A549 (cell line): Measurements from ENCODE around the gene ANGPT4. TPM values are rescaled to one million over a fixed set of nuclear protein-coding genes. Genes with fewer than 3 reads are reported as not detected.

Source experiments
- ATAC-seq, 2 experiments: fragments of 200-7000 bp in 1 of 2; fragments of >200 bp in 1 of 2; cut with Nextera tagmentation in 1 of 2; cut with Tn5 transposase in 1 of 2; 3 replicates each; pipeline versions ENCODE4 v1.8.0 to v1.9.1; 2018 to 2020; ENCODE audit warnings: mild to moderate bottlenecking in 1 of 2, moderate library complexity in 1 of 2
- CTCF ChIA-PET: fragments of 300-600 bp; sonication (Branson Sonifier 250); formaldehyde crosslinking; extraction: SDS; loops from one replicate; lab custom pipeline; 2021; ENCODE audit warnings: antibody characterized with exemption, inconsistent platforms; lab: Yijun Ruan, JAX
- POLR2A ChIA-PET: fragments of 350-600 bp; formaldehyde crosslinking; extraction: SDS; loops from one replicate; lab custom pipeline; 2021; ENCODE audit warnings: antibody characterized with exemption, inconsistent platforms; lab: Yijun Ruan, JAX
- DNase-seq, 2 experiments: peaks; one replicate each; pipeline versions ENCODE4 v3.0.0 to v3.0.0-alpha.2; 2011 to 2016; ENCODE audit warnings: low read depth in 1 of 2, low spot score in 1 of 2
- FAIRE-seq: peaks from 2 replicates; lab custom pipeline; 2011; peaks lifted over from hg19 to GRCh38; lab: Jason Lieb, UNC
- H3K27ac ChIP-seq, 2 experiments: fragments of >200 bp; sonication (Bioruptor Twin); formaldehyde crosslinking; 3 replicates each; pipeline ENCODE4 v1.5.1; 2016 to 2017
- H3K4me1 ChIP-seq: fragments of >200 bp; sonication (Bioruptor Twin); formaldehyde crosslinking; 3 replicates; pipeline ENCODE4 v1.6.1; 2016
- H3K4me2 ChIP-seq: fragments of >200 bp; sonication (Bioruptor Twin); formaldehyde crosslinking; 3 replicates; pipeline ENCODE4 v1.6.1; 2016
- H3K4me3 ChIP-seq: fragments of >200 bp; sonication (Bioruptor Twin); formaldehyde crosslinking; 3 replicates; pipeline ENCODE4 v1.5.1; 2016
- H3K9me3 ChIP-seq: fragments of >200 bp; sonication (Bioruptor Twin); formaldehyde crosslinking; 3 replicates; pipeline ENCODE4 v1.6.1; 2016
- BHLHE40 ChIP-seq: IDR thresholded peaks from 2 replicates; pipeline ENCODE4 v1.6.1; 2012; ENCODE audit warnings: low read depth, low read length, inconsistent platforms
- GATA3 ChIP-seq: IDR thresholded peaks from 2 replicates; pipeline ENCODE4 v1.6.1; 2012; ENCODE audit warnings: borderline replicate concordance
- HOXB5 ChIP-seq: fragments of 250-450 bp; sonication (Bioruptor Pico); IDR thresholded peaks from 2 replicates; pipeline ENCODE4 v1.5.0; 2020; ENCODE audit warnings: mild to moderate bottlenecking, moderate library complexity
- JUN ChIP-seq, 2 experiments: fragments of >200 bp; sonication (Bioruptor Twin); formaldehyde crosslinking; IDR thresholded peaks; 2 replicates in 1 of 2; 3 replicates in 1 of 2; pipeline ENCODE4 v1.6.1; 2016 to 2017
- MYC ChIP-seq: IDR thresholded peaks from 2 replicates; pipeline ENCODE4 v1.6.1; 2012; ENCODE audit warnings: mild to moderate bottlenecking, inconsistent platforms, low read length, improper control_type of control experiment, borderline replicate concordance
- NFE2L2 ChIP-seq: fragments of 150-350 bp; conservative IDR thresholded peaks from 2 replicates; pipeline ENCODE4 v1.6.1; 2014; ENCODE audit warnings: low read length
- PHF8 ChIP-seq: fragments of 200-600 bp; sonication (generic); IDR thresholded peaks from 2 replicates; pipeline ENCODE4 v1.6.1; 2016; ENCODE audit warnings: low read depth, mild to moderate bottlenecking, antibody characterized with exemption, moderate library complexity, borderline replicate concordance
- POLR2A ChIP-seq: IDR thresholded peaks from 2 replicates; pipeline ENCODE4 v1.6.1; 2012; ENCODE audit warnings: mild to moderate bottlenecking, low read length
- RARB ChIP-seq: fragments of 250-450 bp; sonication (Bioruptor Pico); IDR thresholded peaks from 2 replicates; pipeline ENCODE4 v1.8.0; 2021; ENCODE audit warnings: mild to moderate bottlenecking, moderate library complexity
- RCOR1 ChIP-seq: fragments of 150-350 bp; IDR thresholded peaks from 2 replicates; pipeline ENCODE4 v1.6.1; 2014; ENCODE audit warnings: antibody characterized with exemption, low read length, low read depth
- SMC3 ChIP-seq: fragments of >200 bp; sonication (Bioruptor Twin); formaldehyde crosslinking; IDR thresholded peaks from 3 replicates; pipeline ENCODE4 v1.6.1; 2018; ENCODE audit warnings: inconsistent platforms
- SREBF2 ChIP-seq: fragments of 450-650 bp; IDR thresholded peaks from 2 replicates; pipeline ENCODE4 v1.6.1; 2014; ENCODE audit warnings: mild to moderate bottlenecking, moderate library complexity
- TFCP2L1 ChIP-seq: fragments of 250-450 bp; sonication (Bioruptor Pico); IDR thresholded peaks from 2 replicates; pipeline ENCODE4 v1.5.0; 2021; ENCODE audit warnings: mild to moderate bottlenecking
- TP53 ChIP-seq: fragments of 250-450 bp; sonication (Bioruptor Pico); IDR thresholded peaks from 2 replicates; pipeline ENCODE4 v1.5.0; 2021; ENCODE audit warnings: mild to moderate bottlenecking, moderate library complexity
- WGBS: methylation state at CpG from one replicate; pipeline ENCODE4 v1.1.6; 2017; ENCODE audit errors: missing lambda C conversion rate; 5-methylcytosine and 5-hydroxymethylcytosine counted together
- polyA plus RNA-seq, 4 experiments: library from polyadenylated mRNA; depleted of rRNA in 3 of 4; stranded (reverse); fragments of >200 nt; fragmentation: RNase III in 1 of 4; extraction: RNeasy Plus Mini Kit Qiagen cat#74134 plus additional on column Dnase treatment in 1 of 4; gene quantifications; 2 replicates in 3 of 4; 3 replicates in 1 of 4; pipeline ENCODE4 v1.2.3, GENCODE V29; 2011 to 2017
- TF ChIP-seq, protein P1 (sequence below): fragments of 200-600 bp; sonication (generic); IDR thresholded peaks from 2 replicates; pipeline ENCODE4 v1.6.1; 2016; ENCODE audit warnings: antibody characterized with exemption, mild to moderate bottlenecking, moderate library complexity
- TF ChIP-seq, protein P2 (sequence below): fragments of >200 bp; sonication (Bioruptor Twin); formaldehyde crosslinking; IDR thresholded peaks from 3 replicates; pipeline ENCODE4 v1.6.1; 2016
- TF ChIP-seq, protein P3 (sequence below): fragments of 250-450 bp; sonication (Bioruptor Pico); IDR thresholded peaks from 2 replicates; pipeline ENCODE4 v1.5.0; 2020; ENCODE audit warnings: low read depth, mild to moderate bottlenecking, moderate library complexity
- TF ChIP-seq, protein P4 (sequence below): IDR thresholded peaks from 2 replicates; pipeline ENCODE4 v1.6.1; 2012; ENCODE audit warnings: low read depth, borderline replicate concordance
- TF ChIP-seq, protein P5 (sequence below): fragments of 250-450 bp; sonication (Bioruptor Pico); IDR thresholded peaks from 2 replicates; pipeline ENCODE4 v1.5.0; 2021; ENCODE audit warnings: mild to moderate bottlenecking, moderate library complexity, borderline replicate concordance
- TF ChIP-seq, protein P6 (sequence below): fragments of 150-350 bp; IDR thresholded peaks from 2 replicates; pipeline ENCODE4 v1.6.1; 2014; ENCODE audit warnings: low read depth, mild to moderate bottlenecking, low read length

ANGPT4 gene
- polyA plus RNA-seq, 2 of the 4 experiments (the other 2 are of a cell fraction): 0.04 TPM; not detected in 1

DNA sequence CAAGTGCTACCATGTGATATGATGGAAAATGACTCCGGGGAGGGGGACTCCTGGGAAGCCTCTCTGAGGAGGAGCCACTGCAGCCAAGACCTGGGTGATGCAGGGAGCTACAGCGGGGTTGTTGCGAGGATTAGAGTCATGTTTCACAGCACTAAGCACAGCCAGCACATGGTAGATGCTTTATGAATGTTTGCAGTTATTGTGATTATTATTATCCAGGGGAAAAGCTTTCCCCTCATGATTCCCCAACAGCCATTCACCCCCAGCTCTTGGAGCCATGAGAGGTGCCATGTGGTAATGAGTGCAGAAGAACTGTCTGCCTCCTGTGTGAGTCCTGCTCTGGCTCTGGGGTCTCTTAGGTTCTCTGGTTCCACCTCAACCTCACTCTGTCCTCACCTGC, 46.1 kb upstream of the ANGPT4 start:
- 25% methylated on average over 3 of the region's 3 CpGs for WGBS
- Histone ChIP-seq H3K9me3 (no peaks in the 10 kb centered on the region), H3K4me2 (no peak overlapping the region), H3K4me3 (no peak overlapping the region), H3K4me1 (no peaks in the 10 kb centered on the region), H3K27ac (no peak overlapping the region)
- DNase-seq (no peak), FAIRE-seq (no peak), ATAC-seq (no peak)
- CTCF ChIA-PET: interaction anchor here (0.6 to 25.7 kb wide), 4 partner anchors 17 to 344 kb away, joined by 3 to 872 read pairs (median 3); partner anchors contain the start of gene FAM110A
- TF ChIP-seq TFCP2L1 (CRISPR knock-in tag): no peak
- TF ChIP-seq, protein P1, sequence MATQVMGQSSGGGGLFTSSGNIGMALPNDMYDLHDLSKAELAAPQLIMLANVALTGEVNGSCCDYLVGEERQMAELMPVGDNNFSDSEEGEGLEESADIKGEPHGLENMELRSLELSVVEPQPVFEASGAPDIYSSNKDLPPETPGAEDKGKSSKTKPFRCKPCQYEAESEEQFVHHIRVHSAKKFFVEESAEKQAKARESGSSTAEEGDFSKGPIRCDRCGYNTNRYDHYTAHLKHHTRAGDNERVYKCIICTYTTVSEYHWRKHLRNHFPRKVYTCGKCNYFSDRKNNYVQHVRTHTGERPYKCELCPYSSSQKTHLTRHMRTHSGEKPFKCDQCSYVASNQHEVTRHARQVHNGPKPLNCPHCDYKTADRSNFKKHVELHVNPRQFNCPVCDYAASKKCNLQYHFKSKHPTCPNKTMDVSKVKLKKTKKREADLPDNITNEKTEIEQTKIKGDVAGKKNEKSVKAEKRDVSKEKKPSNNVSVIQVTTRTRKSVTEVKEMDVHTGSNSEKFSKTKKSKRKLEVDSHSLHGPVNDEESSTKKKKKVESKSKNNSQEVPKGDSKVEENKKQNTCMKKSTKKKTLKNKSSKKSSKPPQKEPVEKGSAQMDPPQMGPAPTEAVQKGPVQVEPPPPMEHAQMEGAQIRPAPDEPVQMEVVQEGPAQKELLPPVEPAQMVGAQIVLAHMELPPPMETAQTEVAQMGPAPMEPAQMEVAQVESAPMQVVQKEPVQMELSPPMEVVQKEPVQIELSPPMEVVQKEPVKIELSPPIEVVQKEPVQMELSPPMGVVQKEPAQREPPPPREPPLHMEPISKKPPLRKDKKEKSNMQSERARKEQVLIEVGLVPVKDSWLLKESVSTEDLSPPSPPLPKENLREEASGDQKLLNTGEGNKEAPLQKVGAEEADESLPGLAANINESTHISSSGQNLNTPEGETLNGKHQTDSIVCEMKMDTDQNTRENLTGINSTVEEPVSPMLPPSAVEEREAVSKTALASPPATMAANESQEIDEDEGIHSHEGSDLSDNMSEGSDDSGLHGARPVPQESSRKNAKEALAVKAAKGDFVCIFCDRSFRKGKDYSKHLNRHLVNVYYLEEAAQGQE: no peak
- no peak for TF ChIP-seq NFE2L2
- TF ChIP-seq TP53 (CRISPR knock-in tag): no peak
- TF ChIP-seq RARB: no peak
- TF ChIP-seq JUN (IDR thresholded peaks at IDR 0.05): no peak
- no peak for TF ChIP-seq MYC
- TF ChIP-seq, protein P2, sequence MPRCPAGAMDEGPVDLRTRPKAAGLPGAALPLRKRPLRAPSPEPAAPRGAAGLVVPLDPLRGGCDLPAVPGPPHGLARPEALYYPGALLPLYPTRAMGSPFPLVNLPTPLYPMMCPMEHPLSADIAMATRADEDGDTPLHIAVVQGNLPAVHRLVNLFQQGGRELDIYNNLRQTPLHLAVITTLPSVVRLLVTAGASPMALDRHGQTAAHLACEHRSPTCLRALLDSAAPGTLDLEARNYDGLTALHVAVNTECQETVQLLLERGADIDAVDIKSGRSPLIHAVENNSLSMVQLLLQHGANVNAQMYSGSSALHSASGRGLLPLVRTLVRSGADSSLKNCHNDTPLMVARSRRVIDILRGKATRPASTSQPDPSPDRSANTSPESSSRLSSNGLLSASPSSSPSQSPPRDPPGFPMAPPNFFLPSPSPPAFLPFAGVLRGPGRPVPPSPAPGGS: no peak
- TF ChIP-seq RCOR1: no peak
- no peak for TF ChIP-seq HOXB5 (CRISPR knock-in tag)
- TF ChIP-seq, protein P3, sequence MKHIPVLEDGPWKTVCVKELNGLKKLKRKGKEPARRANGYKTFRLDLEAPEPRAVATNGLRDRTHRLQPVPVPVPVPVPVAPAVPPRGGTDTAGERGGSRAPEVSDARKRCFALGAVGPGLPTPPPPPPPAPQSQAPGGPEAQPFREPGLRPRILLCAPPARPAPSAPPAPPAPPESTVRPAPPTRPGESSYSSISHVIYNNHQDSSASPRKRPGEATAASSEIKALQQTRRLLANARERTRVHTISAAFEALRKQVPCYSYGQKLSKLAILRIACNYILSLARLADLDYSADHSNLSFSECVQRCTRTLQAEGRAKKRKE (CRISPR knock-in tag): no peak
- no peak for TF ChIP-seq SMC3
- no peak for TF ChIP-seq BHLHE40
- TF ChIP-seq POLR2A: no peak
- POLR2A ChIA-PET: no interaction called here

DNA sequence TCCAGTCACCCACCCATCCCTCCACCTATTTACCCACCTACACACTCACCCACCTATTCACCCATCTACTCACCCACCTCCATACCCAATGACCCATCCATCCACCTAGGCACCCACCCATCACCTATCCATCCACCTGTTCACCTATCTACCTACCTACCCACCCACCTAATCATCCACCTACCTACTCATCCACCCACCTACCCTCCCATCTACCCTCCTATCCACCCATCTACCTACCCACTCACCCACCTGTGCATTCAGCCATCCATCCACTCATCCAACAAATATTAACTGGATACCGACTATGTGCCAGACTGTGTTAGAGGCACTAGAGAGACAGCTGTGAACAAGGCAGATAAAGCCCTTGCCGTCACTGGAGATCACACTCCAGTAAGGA, 45.6 kb upstream of the ANGPT4 start:
- TF ChIP-seq, protein P4, sequence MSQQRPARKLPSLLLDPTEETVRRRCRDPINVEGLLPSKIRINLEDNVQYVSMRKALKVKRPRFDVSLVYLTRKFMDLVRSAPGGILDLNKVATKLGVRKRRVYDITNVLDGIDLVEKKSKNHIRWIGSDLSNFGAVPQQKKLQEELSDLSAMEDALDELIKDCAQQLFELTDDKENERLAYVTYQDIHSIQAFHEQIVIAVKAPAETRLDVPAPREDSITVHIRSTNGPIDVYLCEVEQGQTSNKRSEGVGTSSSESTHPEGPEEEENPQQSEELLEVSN: no peak
- TF ChIP-seq SREBF2 (no peak), NFE2L2 (no peak), RCOR1 (no peak), PHF8 (no peak), HOXB5 (CRISPR knock-in tag) (no peak), GATA3 (no peak)
- TF ChIP-seq, protein P5, sequence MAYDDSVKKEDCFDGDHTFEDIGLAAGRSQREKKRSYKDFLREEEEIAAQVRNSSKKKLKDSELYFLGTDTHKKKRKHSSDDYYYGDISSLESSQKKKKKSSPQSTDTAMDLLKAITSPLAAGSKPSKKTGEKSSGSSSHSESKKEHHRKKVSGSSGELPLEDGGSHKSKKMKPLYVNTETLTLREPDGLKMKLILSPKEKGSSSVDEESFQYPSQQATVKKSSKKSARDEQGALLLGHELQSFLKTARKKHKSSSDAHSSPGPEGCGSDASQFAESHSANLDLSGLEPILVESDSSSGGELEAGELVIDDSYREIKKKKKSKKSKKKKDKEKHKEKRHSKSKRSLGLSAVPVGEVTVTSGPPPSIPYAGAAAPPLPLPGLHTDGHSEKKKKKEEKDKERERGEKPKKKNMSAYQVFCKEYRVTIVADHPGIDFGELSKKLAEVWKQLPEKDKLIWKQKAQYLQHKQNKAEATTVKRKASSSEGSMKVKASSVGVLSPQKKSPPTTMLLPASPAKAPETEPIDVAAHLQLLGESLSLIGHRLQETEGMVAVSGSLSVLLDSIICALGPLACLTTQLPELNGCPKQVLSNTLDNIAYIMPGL: no peak
- TF ChIP-seq, protein P6, sequence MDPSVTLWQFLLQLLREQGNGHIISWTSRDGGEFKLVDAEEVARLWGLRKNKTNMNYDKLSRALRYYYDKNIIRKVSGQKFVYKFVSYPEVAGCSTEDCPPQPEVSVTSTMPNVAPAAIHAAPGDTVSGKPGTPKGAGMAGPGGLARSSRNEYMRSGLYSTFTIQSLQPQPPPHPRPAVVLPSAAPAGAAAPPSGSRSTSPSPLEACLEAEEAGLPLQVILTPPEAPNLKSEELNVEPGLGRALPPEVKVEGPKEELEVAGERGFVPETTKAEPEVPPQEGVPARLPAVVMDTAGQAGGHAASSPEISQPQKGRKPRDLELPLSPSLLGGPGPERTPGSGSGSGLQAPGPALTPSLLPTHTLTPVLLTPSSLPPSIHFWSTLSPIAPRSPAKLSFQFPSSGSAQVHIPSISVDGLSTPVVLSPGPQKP: no peak
- Histone ChIP-seq H3K27ac (no peak overlapping the region), H3K4me2 (no peak overlapping the region), H3K9me3 (no peaks in the 10 kb centered on the region), H3K4me3 (no peak overlapping the region), H3K4me1 (no peaks in the 10 kb centered on the region)
- ChIA-PET POLR2A (no interaction called here), CTCF (interaction anchor here (0.7 to 25.7 kb wide), 3 partner anchors 10 to 137 kb away, joined by 3 to 872 read pairs (median 3); partner anchors contain the start of gene FAM110A)
- DNase-seq (no peak), FAIRE-seq (no peak), ATAC-seq (no peak)
- 5% methylated on average over 2 of the region's 2 CpGs for WGBS
